Progenitor cell of endocrine pancreas (in vitro differentiated cells): Measurements from ENCODE around the gene C5. TPM values are rescaled to one million over a fixed set of nuclear protein-coding genes. Genes with fewer than 3 reads are reported as not detected.

Experiments used
- DNase-seq: peaks from one replicate; pipeline ENCODE4 v3.0.0; 2021; ENCODE audit warnings: low spot score; ENCODE audit not compliant: unreplicated experiment
- H3K27ac Mint-ChIP-seq: 2 replicates; pipeline ENCODE4 v1.8.0; 2021; ENCODE audit warnings: mild to moderate bottlenecking, moderate library complexity, mixed read lengths
- H3K27me3 Mint-ChIP-seq: 2 replicates; pipeline ENCODE4 v1.8.0; 2021; ENCODE audit warnings: mixed read lengths
- H3K36me3 Mint-ChIP-seq: 2 replicates; pipeline ENCODE4 v1.8.0; 2022; ENCODE audit warnings: mixed read lengths; ENCODE audit not compliant: insufficient read depth
- H3K4me1 Mint-ChIP-seq: 2 replicates; pipeline ENCODE4 v1.8.0; 2021; ENCODE audit warnings: low read depth, mixed read lengths
- H3K4me3 Mint-ChIP-seq: 2 replicates; pipeline ENCODE4 v1.8.0; 2021; ENCODE audit warnings: low read depth, mild to moderate bottlenecking, moderate library complexity, mixed read lengths
- H3K9me3 Mint-ChIP-seq: 2 replicates; pipeline ENCODE4 v1.8.0; 2021; ENCODE audit warnings: low read depth, mixed read lengths
- total RNA-seq: library from RNA; stranded (reverse); gene quantifications from 2 replicates; pipeline ENCODE4 v1.2.1, GENCODE V29; 2021
- TF ChIP-seq, protein P1 (sequence below): fragments of 200-600 bp; sonication (generic); IDR thresholded peaks from one replicate; pipeline ENCODE4 v1.5.0; 2021; ENCODE audit warnings: antibody characterized with exemption, mild to moderate bottlenecking; ENCODE audit not compliant: unreplicated experiment

C5 gene
- total RNA-seq, 1 donor from 2014 or later = 47.1 TPM

DNA sequence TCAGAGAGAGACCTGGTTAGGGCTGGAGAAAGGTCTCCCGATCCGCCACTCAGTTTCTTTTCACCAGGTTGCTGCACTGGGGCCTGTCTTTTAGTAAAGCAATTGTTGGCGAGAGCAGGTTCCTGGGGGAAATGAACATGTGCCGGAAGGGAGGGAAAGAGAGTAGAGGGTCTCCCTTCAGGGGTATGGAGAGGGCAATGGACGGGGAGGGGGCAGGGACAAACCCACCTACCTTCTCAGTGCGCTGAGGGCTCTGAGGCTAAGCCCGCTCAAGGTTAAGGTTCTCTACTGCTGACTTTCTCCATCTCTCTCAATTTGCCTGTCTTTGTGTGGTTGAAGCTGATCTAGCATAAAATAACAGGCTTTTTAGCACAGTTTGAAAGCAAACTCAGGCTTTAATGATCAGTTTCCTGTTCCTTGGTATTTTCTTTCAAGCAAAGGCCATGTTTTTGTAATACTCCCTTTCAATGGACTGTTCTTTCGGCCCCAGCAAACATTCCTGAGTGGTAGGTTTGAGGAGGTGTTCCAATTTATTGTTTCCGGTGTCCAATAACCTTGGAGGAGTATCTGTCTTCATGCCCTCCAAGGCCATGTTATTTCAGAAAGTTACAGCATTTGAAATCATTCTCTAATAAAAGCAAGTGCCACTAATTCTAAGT is 98.0 kb downstream of the C5 start:
- no peaks in the 10 kb centered on the region for H3K4me1 Mint-ChIP-seq
- H3K27me3 Mint-ChIP-seq = no peaks in the 10 kb centered on the region
- peaks cover 3% of the 10 kb centered on the region for H3K36me3 Mint-ChIP-seq
- TF ChIP-seq, protein P1, sequence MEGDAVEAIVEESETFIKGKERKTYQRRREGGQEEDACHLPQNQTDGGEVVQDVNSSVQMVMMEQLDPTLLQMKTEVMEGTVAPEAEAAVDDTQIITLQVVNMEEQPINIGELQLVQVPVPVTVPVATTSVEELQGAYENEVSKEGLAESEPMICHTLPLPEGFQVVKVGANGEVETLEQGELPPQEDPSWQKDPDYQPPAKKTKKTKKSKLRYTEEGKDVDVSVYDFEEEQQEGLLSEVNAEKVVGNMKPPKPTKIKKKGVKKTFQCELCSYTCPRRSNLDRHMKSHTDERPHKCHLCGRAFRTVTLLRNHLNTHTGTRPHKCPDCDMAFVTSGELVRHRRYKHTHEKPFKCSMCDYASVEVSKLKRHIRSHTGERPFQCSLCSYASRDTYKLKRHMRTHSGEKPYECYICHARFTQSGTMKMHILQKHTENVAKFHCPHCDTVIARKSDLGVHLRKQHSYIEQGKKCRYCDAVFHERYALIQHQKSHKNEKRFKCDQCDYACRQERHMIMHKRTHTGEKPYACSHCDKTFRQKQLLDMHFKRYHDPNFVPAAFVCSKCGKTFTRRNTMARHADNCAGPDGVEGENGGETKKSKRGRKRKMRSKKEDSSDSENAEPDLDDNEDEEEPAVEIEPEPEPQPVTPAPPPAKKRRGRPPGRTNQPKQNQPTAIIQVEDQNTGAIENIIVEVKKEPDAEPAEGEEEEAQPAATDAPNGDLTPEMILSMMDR = no peak
- no peaks in the 10 kb centered on the region for H3K9me3 Mint-ChIP-seq
- no peak for DNase-seq
- H3K27ac Mint-ChIP-seq = no peak overlapping the region
- H3K4me3 Mint-ChIP-seq = no peak overlapping the region

DNA sequence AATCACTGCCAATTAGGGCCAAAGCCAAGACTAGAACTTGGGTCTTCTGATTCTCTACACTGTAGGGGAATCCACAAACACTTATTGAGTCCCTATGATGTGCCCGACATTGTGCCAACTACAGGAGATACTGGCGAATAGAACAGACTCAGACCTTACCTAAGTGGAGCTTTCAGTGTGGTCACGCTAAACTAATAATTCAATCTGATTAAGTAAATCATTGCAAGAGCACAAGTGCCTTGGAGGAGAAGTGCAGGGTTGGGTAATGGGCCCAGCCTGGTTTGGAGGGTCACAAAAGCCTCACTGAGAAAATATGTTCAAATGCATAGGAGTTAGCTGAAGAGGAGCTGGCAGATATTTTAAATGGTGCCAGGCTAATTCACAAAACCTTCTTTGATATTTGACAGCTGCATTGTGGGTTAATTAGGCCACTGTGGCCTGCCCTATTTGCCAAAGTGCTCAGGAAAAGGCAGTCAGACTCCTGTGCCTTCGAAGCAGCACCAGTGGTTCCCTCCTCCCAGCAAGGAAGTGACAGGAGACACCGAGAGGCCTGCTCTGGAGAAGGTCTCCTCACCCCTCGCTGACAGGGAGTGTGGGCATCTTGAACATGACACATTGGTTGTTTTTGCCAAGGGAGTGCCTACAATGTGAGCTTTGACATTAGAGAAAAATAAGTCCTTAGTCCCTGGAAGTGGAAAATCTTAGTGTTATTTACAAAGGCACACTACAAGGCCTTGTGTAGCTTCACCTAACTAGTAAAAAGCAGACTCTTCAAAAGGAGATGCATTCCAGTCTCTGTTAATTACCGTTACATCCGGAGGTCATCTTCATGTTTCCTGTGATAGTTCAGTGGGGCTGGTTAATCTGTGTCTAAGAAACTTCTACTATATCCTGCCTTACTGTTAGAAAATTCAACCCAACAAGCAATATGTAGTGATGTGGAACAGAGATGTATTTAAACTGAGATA is 99.4 kb downstream of the C5 start:
- Mint-ChIP-seq H3K27ac (no peak overlapping the region), H3K4me3 (no peak overlapping the region), H3K27me3 (no peaks in the 10 kb centered on the region), H3K9me3 (no peaks in the 10 kb centered on the region), H3K4me1 (no peaks in the 10 kb centered on the region), H3K36me3 (no peaks in the 10 kb centered on the region)
- TF ChIP-seq, protein P1 = no peak
- DNase-seq = no peak

DNA sequence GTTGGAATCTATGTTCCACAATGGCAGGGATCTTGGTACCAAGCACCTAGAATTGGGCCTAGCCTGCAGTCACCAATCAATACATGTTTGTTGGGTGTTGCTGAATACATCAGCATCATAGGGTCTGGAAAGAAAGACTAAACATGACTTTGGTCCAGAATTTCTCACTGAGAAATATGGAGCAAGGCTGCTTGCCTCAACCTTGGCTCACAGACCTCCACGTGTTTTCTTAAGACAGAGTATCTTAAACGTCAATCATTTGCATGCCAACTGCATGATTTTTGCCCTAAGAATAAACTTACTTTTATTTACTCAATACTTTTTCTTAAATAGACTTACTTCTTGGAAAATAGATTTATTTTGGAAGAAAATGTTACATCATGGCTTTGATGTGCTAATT is 100.8 kb downstream of the C5 start:
- H3K27me3 Mint-ChIP-seq = no peaks in the 10 kb centered on the region
- no peaks in the 10 kb centered on the region for H3K36me3 Mint-ChIP-seq
- no peaks in the 10 kb centered on the region for H3K4me1 Mint-ChIP-seq
- no peak overlapping the region for H3K4me3 Mint-ChIP-seq
- DNase-seq = no peak
- H3K9me3 Mint-ChIP-seq = no peaks in the 10 kb centered on the region
- TF ChIP-seq, protein P1 = no peak
- H3K27ac Mint-ChIP-seq = no peak overlapping the region

DNA sequence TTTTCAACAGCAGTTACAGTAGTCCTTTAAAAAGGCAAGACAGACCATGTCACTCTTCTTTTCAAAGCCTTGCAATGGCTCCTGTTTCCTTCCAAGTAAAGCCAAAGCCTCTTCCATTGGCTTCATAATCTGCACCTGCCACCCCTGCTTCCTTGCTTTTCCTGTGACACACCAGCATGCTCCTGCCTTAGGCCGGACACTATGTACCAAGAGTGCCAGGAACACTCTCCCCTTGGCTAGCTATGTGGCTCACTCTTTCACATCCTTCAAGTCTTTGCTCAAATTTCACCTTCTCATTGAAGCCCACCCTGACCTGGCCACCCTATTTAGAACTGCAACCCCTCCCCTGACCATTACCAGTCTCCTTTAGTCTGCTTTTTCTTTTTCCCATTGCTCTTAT is 101.3 kb downstream of the C5 start:
- DNase-seq = no peak
- Mint-ChIP-seq H3K27ac (no peak overlapping the region), H3K9me3 (no peaks in the 10 kb centered on the region), H3K4me1 (no peaks in the 10 kb centered on the region), H3K36me3 (no peaks in the 10 kb centered on the region), H3K4me3 (no peak overlapping the region), H3K27me3 (no peaks in the 10 kb centered on the region)
- TF ChIP-seq, protein P1 = no peak

DNA sequence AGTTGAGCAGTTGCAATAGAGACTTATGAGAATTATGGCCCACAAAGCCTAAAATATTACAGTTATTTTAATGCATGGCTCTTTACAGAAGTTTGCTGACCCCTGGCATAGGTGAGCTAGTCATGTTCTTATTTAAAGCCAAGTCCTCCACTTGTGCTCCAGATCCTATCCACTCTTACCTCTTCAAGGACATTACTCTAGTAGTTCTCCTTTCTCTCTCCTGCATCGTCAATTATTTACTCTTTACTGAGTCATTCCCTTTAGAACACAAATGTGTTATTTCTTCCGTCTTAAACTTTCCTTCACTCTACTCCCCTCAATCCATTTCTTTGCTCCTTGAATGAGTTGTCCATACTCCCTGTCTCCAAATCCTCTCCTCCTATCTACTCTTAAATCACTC is 102.9 kb downstream of the C5 start:
- TF ChIP-seq, protein P1 = no peak
- H3K27me3 Mint-ChIP-seq = no peaks in the 10 kb centered on the region
- H3K36me3 Mint-ChIP-seq = no peaks in the 10 kb centered on the region
- H3K9me3 Mint-ChIP-seq = no peaks in the 10 kb centered on the region
- no peaks in the 10 kb centered on the region for H3K4me1 Mint-ChIP-seq
- no peak overlapping the region for H3K4me3 Mint-ChIP-seq
- H3K27ac Mint-ChIP-seq = no peak overlapping the region
- DNase-seq = no peak
